ENCODE results near the gene NR2F1-AS1. TPM values are rescaled to one million over a fixed set of nuclear protein-coding genes. Genes with fewer than 3 reads are reported as not detected.

NR2F1-AS1 gene
- polyA plus RNA-seq, 3 donors, result not detected

DNA sequence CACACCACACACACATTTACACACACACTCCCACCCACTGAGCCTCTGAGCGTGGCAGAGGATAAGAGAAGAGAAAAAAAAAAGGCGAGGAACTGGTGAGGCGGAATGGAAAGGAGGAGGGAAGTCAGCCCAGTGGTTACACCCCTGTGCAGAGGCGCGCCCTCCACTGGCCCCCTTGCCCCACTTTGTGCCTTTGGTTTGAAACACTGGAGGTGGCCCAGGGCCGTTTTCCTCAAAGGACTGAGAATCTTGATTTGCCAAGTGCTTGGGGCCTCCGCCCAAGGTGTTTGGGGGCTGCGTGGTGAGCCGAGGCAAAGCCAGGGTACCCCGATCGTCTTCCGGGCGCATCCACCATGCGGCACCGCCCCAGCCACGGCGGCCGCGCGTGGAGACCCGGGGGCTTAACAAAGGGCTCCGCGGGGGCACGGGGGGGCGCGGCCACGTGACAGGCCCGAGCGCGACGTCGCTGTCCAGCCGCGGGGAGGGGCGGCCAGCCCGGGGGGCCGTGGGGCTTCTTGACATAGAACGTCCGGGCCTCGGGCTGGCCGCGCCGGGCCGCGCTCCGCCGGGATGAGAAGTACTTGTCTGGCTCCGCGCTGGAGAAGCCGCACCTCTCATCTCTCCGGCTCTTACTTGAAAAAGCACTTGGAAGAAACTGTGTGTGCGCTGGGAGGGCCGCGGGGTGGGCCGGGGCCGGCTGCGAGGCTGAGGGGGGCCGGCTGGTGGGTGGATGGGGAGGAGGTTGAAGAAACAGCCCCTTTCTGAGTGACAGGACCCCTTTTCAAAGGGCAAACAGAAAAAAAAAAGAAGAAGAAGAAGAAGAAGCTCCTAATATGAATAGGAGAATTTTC lies 23.0 kb upstream of the NR2F1-AS1 start:
- H3K4me2 ChIP-seq (replicated peaks; ENCODE audit: extremely low read depth, low read length, poor library complexity, severe bottlenecking), result no peak overlapping the region
- Mint-ChIP-seq H3K36me3 (peaks cover 3 to 10% of the 10 kb centered on the region in 2 donors), H3K4me3 (peak overlapping the region in 1 of 2 donors; percentile 89), H3K4me1 (peaks cover 8% of the 10 kb centered on the region), H3K9me3 (peaks cover 0 to 26% (median 16%) of the 10 kb centered on the region in 7 donors), H3K27ac (no peak overlapping the region), H3K27me3 (ENCODE audit: low read depth in 3 of 3) (peaks cover 17 to 63% (median 49%) of the 10 kb centered on the region in 3 donors)
- peaks cover 99% of the 10 kb centered on the region in 2 donors for H3K27me3 ChIP-seq (ENCODE audit: control insufficient read depth in 2 of 2, insufficient read depth in 2 of 2, low read length in 2 of 2)
- H3K79me2 ChIP-seq (ENCODE audit: insufficient read depth, low read length), result no peaks in the 10 kb centered on the region
- H3K4me1 ChIP-seq (ENCODE audit: control insufficient read depth in 1 of 2, insufficient read depth in 2 of 2, low read length in 2 of 2), result no peaks in the 10 kb centered on the region
- WGBS (ENCODE audit: insufficient coverage), result 4% methylated on average over 45 of the region's 58 CpGs
- no peak overlapping the region for H2AFZ ChIP-seq (ENCODE audit: insufficient read depth, low read depth, low read length, poor library complexity, severe bottlenecking)
- H4K20me1 ChIP-seq (ENCODE audit: insufficient read depth, low read length), result no peaks in the 10 kb centered on the region
- H3K9me3 ChIP-seq (replicated peaks in 1 of 2; ENCODE audit: control insufficient read depth in 1 of 2, insufficient read depth in 1 of 2, low read length in 2 of 2), result peaks cover 4 to 65% of the 10 kb centered on the region in 2 donors
- H3K27ac ChIP-seq (ENCODE audit: low read depth in 1 of 2, low read length in 2 of 2), result no peak overlapping the region
- intact Hi-C loops (cut with micrococcal nuclease), result no loop called here
- TF ChIP-seq, protein P1, sequence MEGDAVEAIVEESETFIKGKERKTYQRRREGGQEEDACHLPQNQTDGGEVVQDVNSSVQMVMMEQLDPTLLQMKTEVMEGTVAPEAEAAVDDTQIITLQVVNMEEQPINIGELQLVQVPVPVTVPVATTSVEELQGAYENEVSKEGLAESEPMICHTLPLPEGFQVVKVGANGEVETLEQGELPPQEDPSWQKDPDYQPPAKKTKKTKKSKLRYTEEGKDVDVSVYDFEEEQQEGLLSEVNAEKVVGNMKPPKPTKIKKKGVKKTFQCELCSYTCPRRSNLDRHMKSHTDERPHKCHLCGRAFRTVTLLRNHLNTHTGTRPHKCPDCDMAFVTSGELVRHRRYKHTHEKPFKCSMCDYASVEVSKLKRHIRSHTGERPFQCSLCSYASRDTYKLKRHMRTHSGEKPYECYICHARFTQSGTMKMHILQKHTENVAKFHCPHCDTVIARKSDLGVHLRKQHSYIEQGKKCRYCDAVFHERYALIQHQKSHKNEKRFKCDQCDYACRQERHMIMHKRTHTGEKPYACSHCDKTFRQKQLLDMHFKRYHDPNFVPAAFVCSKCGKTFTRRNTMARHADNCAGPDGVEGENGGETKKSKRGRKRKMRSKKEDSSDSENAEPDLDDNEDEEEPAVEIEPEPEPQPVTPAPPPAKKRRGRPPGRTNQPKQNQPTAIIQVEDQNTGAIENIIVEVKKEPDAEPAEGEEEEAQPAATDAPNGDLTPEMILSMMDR (IDR thresholded peaks at IDR 0.05), result no peak
- H3K36me3 ChIP-seq (replicated peaks in 1 of 2; ENCODE audit: control insufficient read depth in 1 of 2, insufficient read depth in 2 of 2, low read length in 2 of 2), result no peaks in the 10 kb centered on the region
- no peak overlapping the region for H3K9ac ChIP-seq (ENCODE audit: insufficient read depth, low read length, poor library complexity, severe bottlenecking)
- H3K4me3 ChIP-seq (replicated peaks in 1 of 3; ENCODE audit: low read depth in 2 of 3, low read length in 3 of 3), result no peak overlapping the region
- no peak for DNase-seq

DNA sequence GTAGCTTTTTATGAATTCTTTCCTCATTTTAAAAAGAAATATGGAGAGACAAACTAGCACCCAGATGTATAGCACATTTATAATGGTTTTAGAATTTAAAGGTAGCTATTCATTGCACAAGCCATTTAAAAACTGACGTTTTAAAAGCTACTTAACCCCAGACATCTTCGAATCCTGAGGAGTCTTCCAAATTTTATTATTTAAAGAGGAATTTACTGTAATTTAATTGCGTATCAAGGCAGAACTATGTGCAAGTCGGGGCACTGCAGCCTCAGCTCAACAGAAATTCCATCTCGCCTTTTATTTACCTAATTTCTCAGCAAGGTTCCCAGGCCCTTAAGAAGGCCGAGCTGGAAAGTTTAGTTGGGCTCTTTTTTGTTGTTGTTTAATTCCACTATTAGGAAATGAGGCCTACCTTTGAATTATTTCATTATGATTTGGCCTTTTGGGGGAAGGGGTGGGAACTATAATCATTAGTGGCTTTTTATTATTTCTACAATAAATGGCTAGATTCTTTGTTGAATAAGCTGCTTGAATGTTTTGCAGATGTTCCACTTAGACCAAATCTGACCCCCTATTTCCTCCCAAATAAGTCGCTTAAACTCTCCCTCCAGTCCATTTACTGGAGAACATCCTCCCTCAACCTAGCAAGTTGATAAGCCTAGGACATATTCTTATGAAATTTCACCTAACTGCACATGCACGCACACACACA lies 22.2 kb upstream of the NR2F1-AS1 start:
- Histone ChIP-seq H2AFZ (ENCODE audit: insufficient read depth, low read depth, low read length, poor library complexity, severe bottlenecking) (no peak overlapping the region), H3K9me3 (replicated peaks in 1 of 2; ENCODE audit: control insufficient read depth in 1 of 2, insufficient read depth in 1 of 2, low read length in 2 of 2) (peaks cover 7 to 73% of the 10 kb centered on the region in 2 donors), H3K36me3 (replicated peaks in 1 of 2; ENCODE audit: control insufficient read depth in 1 of 2, insufficient read depth in 2 of 2, low read length in 2 of 2) (no peaks in the 10 kb centered on the region), H3K27ac (ENCODE audit: low read depth in 1 of 2, low read length in 2 of 2) (no peak overlapping the region), H3K9ac (ENCODE audit: insufficient read depth, low read length, poor library complexity, severe bottlenecking) (no peak overlapping the region), H4K20me1 (ENCODE audit: insufficient read depth, low read length) (no peaks in the 10 kb centered on the region), H3K4me3 (replicated peaks in 1 of 3; ENCODE audit: low read depth in 2 of 3, low read length in 3 of 3) (no peak overlapping the region), H3K4me1 (ENCODE audit: control insufficient read depth in 1 of 2, insufficient read depth in 2 of 2, low read length in 2 of 2) (no peaks in the 10 kb centered on the region), H3K27me3 (ENCODE audit: control insufficient read depth in 2 of 2, insufficient read depth in 2 of 2, low read length in 2 of 2) (peaks cover 99% of the 10 kb centered on the region in 2 donors), H3K79me2 (ENCODE audit: insufficient read depth, low read length) (no peaks in the 10 kb centered on the region), H3K4me2 (replicated peaks; ENCODE audit: extremely low read depth, low read length, poor library complexity, severe bottlenecking) (no peak overlapping the region)
- Mint-ChIP-seq H3K4me1 (peaks cover 8% of the 10 kb centered on the region), H3K27me3 (ENCODE audit: low read depth in 3 of 3) (peaks cover 11 to 55% (median 41%) of the 10 kb centered on the region in 3 donors), H3K27ac (no peak overlapping the region), H3K9me3 (peaks cover 0 to 26% (median 16%) of the 10 kb centered on the region in 7 donors), H3K36me3 (peaks cover 3 to 10% of the 10 kb centered on the region in 2 donors), H3K4me3 (peak overlapping the region in 1 of 2 donors; percentile 89)
- intact Hi-C loops (cut with micrococcal nuclease), result no loop called here
- 14% methylated on average over 1 of the region's 8 CpGs for WGBS (ENCODE audit: insufficient coverage)
- no peak for DNase-seq
- TF ChIP-seq, protein P1 (IDR thresholded peaks at IDR 0.05), result no peak
